ENCODE measurements around the gene TIMP1.

The TIMP1 gene

DNA sequence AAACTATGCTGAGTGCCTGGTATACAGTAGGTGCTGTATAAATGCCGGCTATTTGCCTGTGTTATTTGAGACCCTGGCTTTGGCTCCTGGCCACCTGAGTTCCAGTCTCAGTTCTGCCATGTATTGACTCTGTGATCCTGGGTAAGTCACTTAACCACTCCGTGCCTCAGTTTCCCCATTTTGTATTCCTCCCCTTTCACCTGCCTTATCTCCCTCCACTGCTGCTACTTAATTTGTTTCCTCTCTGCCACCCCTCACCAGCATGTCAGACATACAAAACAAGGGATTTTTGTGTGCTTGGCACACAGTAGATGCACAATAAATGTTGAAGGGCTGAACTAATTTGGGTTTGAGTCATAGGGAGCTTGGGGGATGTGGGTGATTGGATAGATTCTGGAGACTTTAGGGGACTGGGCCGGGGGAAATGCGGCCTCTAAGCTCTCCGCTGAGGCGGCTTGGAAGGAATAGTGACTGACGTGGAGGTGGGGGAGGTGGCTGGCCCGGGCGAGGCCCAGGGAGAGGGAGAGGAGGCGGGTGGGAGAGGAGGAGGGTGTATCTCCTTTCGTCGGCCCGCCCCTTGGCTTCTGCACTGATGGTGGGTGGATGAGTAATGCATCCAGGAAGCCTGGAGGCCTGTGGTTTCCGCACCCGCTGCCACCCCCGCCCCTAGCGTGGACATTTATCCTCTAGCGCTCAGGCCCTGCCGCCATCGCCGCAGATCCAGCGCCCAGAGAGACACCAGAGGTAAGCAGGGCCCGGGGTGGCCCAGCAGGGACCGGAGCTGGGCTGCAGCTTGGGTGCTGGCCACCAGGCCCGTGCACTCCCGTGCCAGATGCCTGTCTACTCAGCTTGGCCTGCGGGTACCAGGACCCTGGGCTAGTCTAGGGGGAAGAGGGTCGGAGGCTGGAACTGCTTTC lies at the start of gene TIMP1:
TIMP1 (plus strand) TSS at position 706 of the 917 bp plus-strand sequence. CDS start 980 bp downstream, outside the sequence.
- DNase-seq (ENCODE audit: low read depth in 2 of 2) = peak; percentile 43 to 78

DNA sequence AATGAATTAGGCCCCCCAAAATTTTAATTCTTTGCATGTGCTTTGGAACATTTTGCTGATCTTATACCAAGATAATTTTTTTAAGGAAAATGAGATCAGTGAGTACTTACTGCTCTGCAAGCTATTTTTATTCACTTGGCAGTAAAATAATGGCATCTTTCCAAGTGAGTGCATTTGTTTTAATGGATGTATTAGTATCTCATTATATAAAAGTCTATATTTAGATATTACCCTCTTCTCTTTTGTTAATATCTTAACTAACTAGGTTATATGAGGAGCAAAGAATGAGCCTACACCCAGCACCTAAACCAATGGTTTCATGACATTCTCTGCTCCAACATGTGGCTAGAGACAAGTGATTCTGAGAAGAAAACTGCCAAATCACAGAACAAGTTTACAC lies 42.4 kb upstream of the TIMP1 start:
- no peak for DNase-seq (ENCODE audit: low read depth in 2 of 2)

GRCh38 chrX:47540754-47541538 lies 41.3 kb upstream of the TIMP1 start:
- no peak for DNase-seq (ENCODE audit: low read depth in 2 of 2)

- no peak for DNase-seq (ENCODE audit: low read depth in 2 of 2)
These were observed 38.7 kb upstream of the TIMP1 start for GRCh38 chrX:47543496-47543895.

DNA sequence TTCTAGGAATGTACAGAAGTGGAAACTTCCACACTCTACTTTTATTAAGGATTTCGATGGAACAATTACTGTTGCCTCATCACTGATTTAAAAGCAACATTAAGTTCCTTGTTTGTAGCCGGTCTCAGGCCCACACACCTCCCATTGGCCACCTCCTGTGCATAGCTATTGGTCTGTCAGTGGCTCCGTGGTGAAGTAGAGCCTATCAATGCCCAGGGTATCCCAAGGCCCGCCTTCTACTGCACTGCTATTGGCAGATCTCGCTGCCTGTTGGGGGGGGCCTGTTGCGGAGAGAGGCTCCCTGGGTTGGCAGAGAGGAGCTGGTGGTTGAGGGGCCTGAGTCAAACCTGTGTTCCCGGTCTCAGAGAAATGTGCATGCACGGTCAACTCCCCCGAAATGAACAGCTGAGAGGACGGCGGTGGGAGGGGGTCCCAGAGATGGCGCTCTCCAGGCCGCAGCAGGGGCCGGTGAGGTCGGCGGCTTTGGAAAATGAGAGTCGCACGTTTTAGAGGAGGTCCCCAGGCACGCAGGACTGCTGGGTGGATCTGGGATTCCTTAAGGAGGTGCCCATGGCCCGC lies 26.1 kb upstream of the TIMP1 start:
- peak; percentile 61 to 75 for DNase-seq (ENCODE audit: low read depth in 2 of 2)

DNA sequence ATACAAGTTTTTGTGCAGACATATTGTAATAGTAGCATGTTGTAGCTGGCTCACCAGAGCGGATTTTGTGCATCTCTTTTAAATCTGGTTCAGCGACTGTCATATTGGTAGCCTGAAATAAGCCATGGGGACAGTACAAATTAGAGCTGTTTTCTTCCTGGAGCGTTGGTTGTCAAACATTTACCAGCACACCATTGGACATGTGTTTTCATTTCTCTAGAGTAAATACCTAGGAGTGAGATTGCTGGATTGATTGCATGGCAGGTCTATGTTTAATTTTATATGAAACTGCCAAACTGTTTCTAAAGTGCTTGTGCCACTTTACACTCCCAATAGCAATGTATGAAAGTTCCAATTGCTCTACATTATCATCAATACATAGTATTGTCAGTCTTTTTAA lies 23.8 kb upstream of the TIMP1 start:
- DNase-seq (ENCODE audit: low read depth in 2 of 2) = no peak

GRCh38 chrX:47560179-47560933 lies 21.9 kb upstream of the TIMP1 start:
- DNase-seq (ENCODE audit: low read depth in 2 of 2) = no peak

GRCh38 chrX:47560934-47561658 lies 21.1 kb upstream of the TIMP1 start, which contains the start of gene ARAF:
ARAF (plus strand) TSS chrX:47561205; CDS start chrX:47562968, 1,763 bp downstream.
- DNase-seq (ENCODE audit: low read depth in 2 of 2) = peak; percentile 83 to 93

DNA sequence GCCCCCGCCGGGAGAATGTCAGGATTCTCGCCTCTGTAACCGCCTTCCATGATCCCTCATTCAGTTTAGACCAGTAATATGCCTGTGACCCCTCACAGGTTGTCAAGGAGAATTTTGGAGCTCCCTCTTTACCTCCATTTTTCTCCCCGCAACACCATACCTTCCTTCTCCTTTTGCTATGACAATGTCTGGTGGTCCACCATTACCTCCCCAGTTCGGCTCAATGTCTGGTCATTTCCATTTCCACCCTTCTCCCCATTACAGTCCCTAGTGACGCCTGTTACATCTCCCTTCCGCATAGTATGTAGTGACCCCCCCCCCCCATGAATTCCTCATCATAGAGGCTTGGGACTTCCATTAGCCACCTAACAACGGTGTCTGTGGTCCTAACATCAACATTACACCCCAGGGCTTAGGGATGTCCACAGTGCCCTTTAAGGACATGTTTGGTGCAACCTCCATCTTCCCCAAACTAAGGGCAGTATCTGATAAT lies 20.5 kb upstream of the TIMP1 start:
- DNase-seq (ENCODE audit: low read depth in 2 of 2) = no peak

GRCh38 chrX:47562615-47563243 lies 19.5 kb upstream of the TIMP1 start:
- DNase-seq (ENCODE audit: low read depth in 2 of 2) = no peak

- no peak for DNase-seq (ENCODE audit: low read depth in 2 of 2)
These were observed 18.4 kb upstream of the TIMP1 start for GRCh38 chrX:47563801-47564315.

DNA sequence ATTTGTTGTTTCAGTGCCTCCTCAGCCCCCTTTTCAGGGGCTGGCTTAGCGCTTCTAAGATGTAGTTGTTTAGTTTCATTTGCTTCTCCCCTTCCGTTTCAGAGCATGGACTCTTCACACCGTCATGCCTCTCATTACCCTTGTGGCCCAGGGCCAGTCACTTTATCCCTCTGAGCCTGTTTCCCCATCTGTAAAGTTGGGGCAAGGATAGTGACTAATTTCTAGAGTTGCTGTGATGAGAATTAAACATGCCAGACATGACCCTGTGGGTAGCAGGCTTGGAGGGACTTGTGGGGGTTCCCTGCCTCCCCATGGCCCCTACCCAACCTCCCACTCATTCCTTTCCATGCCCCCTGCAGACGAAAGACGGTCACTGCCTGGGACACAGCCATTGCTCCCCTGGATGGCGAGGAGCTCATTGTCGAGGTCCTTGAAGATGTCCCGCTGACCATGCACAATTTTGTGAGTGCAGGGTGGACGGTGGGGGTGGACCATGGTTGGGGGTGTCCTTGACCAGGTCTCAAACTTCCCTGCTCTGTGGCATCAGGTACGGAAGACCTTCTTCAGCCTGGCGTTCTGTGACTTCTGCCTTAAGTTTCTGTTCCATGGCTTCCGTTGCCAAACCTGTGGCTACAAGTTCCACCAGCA lies 17.7 kb upstream of the TIMP1 start:
- DNase-seq (ENCODE audit: low read depth in 2 of 2) = no peak

- DNase-seq (ENCODE audit: low read depth in 2 of 2) = no peak
These were observed 15.4 kb upstream of the TIMP1 start for GRCh38 chrX:47566841-47567240.

GRCh38 chrX:47568656-47569295 lies 13.5 kb upstream of the TIMP1 start:
- no peak for DNase-seq (ENCODE audit: low read depth in 2 of 2)

DNA sequence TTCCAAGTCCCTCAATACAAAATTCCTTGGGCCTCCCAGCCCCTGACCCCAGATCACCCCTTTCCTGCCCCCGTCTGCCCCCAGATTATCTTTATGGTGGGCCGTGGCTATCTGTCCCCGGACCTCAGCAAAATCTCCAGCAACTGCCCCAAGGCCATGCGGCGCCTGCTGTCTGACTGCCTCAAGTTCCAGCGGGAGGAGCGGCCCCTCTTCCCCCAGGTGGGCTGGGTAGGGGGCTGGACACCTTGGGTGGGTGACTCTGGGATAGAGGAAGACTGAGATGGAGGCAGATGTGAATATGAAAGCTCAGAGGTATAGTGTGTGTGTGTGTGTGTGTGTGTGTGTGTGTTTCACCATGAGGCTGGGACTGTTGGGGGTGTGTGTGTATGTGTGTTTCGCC lies 11.4 kb upstream of the TIMP1 start:
- DNase-seq (ENCODE audit: low read depth in 2 of 2) = no peak

GRCh38 chrX:47571215-47571614 lies 11.0 kb upstream of the TIMP1 start:
- no peak for DNase-seq (ENCODE audit: low read depth in 2 of 2)

GRCh38 chrX:47571896-47572295 lies 10.3 kb upstream of the TIMP1 start:
- DNase-seq (ENCODE audit: low read depth in 2 of 2) = no peak

DNA sequence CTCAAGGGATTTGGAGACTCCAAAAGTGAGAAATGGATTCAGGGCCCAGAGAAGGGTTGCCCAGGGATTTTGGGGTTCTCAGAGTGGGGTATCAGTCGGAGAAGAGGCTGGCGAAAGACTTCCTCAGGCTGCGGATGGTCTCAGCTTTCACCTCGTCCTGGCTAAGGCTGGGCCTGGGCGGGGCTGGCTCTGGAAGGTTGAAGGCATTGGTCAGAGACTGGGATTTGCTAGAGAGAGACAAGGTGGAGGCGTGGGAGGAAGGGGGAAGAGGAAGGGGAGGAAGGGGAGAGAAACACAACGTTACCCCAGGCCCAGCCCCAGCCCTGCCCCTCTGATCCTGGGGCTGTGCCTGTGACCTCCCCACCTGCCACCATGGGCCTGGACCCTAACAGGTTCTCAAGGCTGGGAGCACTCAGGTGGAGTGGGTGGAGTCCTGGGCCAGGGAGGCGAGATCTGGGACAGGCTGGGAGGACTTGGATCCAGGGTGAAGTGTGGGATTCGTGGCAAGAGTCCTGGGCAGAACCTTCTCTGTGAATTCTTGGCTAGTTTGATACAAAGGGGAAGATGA lies 9.4 kb upstream of the TIMP1 start:
- no peak for DNase-seq (ENCODE audit: low read depth in 2 of 2)
